ENCODE measurements around the gene RAB31.
A peak's percentile ranks its signal among the peaks of the same experiment; 100 is the strongest.

RAB31 gene

GRCh38 chr18:9716780-9717563, 8.9 kb downstream of the RAB31 start:
- DNase-seq = no peak
- Histone ChIP-seq H3K27me3 (ENCODE audit: insufficient read depth, low read depth, severe bottlenecking) (no peaks in the 10 kb centered on the region), H3K36me3 (no peaks in the 10 kb centered on the region), H3K9me3 (ENCODE audit: severe bottlenecking) (no peaks in the 10 kb centered on the region), H3K4me3 (ENCODE audit: low read depth, low read length) (no peak overlapping the region), H3K27ac (no peak overlapping the region)
- TF ChIP-seq CTCF (IDR thresholded peaks at IDR 0.05; ENCODE audit: low read depth, low read length) = no peak

- H3K27ac ChIP-seq = no peak overlapping the region
- no peaks in the 10 kb centered on the region for H3K9me3 ChIP-seq (ENCODE audit: severe bottlenecking)
- DNase-seq = no peak
- no peak for TF ChIP-seq CTCF (IDR thresholded peaks at IDR 0.05; ENCODE audit: low read depth, low read length)
- no peaks in the 10 kb centered on the region for H3K36me3 ChIP-seq
- H3K27me3 ChIP-seq (ENCODE audit: insufficient read depth, low read depth, severe bottlenecking) = no peaks in the 10 kb centered on the region
- H3K4me3 ChIP-seq (ENCODE audit: low read depth, low read length) = no peak overlapping the region
Observed at GRCh38 chr18:9719421-9719981, 11.4 kb downstream of the RAB31 start.

- Histone ChIP-seq H3K9me3 (ENCODE audit: severe bottlenecking) (no peaks in the 10 kb centered on the region), H3K36me3 (no peaks in the 10 kb centered on the region), H3K4me3 (ENCODE audit: low read depth, low read length) (no peak overlapping the region), H3K27me3 (ENCODE audit: insufficient read depth, low read depth, severe bottlenecking) (no peaks in the 10 kb centered on the region), H3K27ac (no peak overlapping the region)
- TF ChIP-seq CTCF (IDR thresholded peaks at IDR 0.05; ENCODE audit: low read depth, low read length) = no peak
- DNase-seq = no peak
Observed at GRCh38 chr18:9720327-9720726, 12.2 kb downstream of the RAB31 start.

GRCh38 chr18:9721893-9722550, 13.9 kb downstream of the RAB31 start:
- Histone ChIP-seq H3K27me3 (ENCODE audit: insufficient read depth, low read depth, severe bottlenecking) (no peaks in the 10 kb centered on the region), H3K27ac (no peak overlapping the region), H3K36me3 (no peaks in the 10 kb centered on the region), H3K9me3 (ENCODE audit: severe bottlenecking) (no peaks in the 10 kb centered on the region), H3K4me3 (ENCODE audit: low read depth, low read length) (no peak overlapping the region)
- DNase-seq = no peak
- TF ChIP-seq CTCF (IDR thresholded peaks at IDR 0.05; ENCODE audit: low read depth, low read length) = no peak

- Histone ChIP-seq H3K27ac (no peak overlapping the region), H3K36me3 (no peaks in the 10 kb centered on the region), H3K9me3 (ENCODE audit: severe bottlenecking) (no peaks in the 10 kb centered on the region), H3K27me3 (ENCODE audit: insufficient read depth, low read depth, severe bottlenecking) (no peaks in the 10 kb centered on the region), H3K4me3 (ENCODE audit: low read depth, low read length) (no peak overlapping the region)
- TF ChIP-seq CTCF (IDR thresholded peaks at IDR 0.05; ENCODE audit: low read depth, low read length) = peak; percentile 55
- peak; percentile 42 for DNase-seq
Observed at GRCh38 chr18:9722691-9723090, 14.6 kb downstream of the RAB31 start.

Data from WERI-Rb-1 (cell line).